Common myeloid progenitor, CD34-positive (primary cell): Measurements from ENCODE around the gene EIF4E2.
"Not testable (repeated sequence)": the region's sequence is repeated elsewhere in the genome, so short reads cannot be mapped to it uniquely, and the experiment has no call there.

Experiments used
- CTCF ChIA-PET: fragments of 350-600 bp; sonication (Branson Sonifier 250); formaldehyde crosslinking; loops from one replicate; lab custom pipeline; 2021; ENCODE audit warnings: antibody characterized with exemption; lab: Charles Lee
- POLR2A ChIA-PET: fragments of 350-600 bp; sonication (Branson Sonifier 250); formaldehyde crosslinking; loops from one replicate; lab custom pipeline; 2021; ENCODE audit warnings: antibody characterized with exemption; lab: Charles Lee
- DNase-seq, 3 donors: peaks; one replicate each; pipeline versions ENCODE4 v3.0.0 to v3.0.0-alpha.2; 2013
- H3K27ac ChIP-seq, 2 experiments: 1 replicate in 1 of 2; 2 replicates in 1 of 2; pipeline ENCODE4 v1.7.0; 2013; ENCODE audit warnings: inconsistent platforms in 2 of 2, low read length in 2 of 2, mild to moderate bottlenecking in 2 of 2, low read depth in 1 of 2, moderate library complexity in 1 of 2; ENCODE audit not compliant: severe bottlenecking in 2 of 2, insufficient read depth in 1 of 2, poor library complexity in 1 of 2
- H3K27me3 ChIP-seq, 5 experiments: replicated peaks in 2 of 5; 1 replicate in 3 of 5; 2 replicates in 2 of 5; pipeline versions ENCODE4 v1.6.1 to v1.7.0; 2013; ENCODE audit warnings: low read length in 4 of 5, mild to moderate bottlenecking in 2 of 5, moderate library complexity in 2 of 5, inconsistent platforms in 1 of 5; ENCODE audit not compliant: insufficient read depth in 5 of 5, control insufficient read depth in 4 of 5
- H3K36me3 ChIP-seq, 4 experiments: 1 replicate in 2 of 4; 2 replicates in 2 of 4; pipeline versions ENCODE4 v1.6.1 to v1.7.0; 2013; ENCODE audit warnings: low read length in 3 of 4, control low read depth in 1 of 4, mild to moderate bottlenecking in 1 of 4; ENCODE audit not compliant: control insufficient read depth in 4 of 4, insufficient read depth in 4 of 4
- H3K4me1 ChIP-seq, 4 experiments: 1 replicate in 3 of 4; 2 replicates in 1 of 4; pipeline versions ENCODE4 v1.6.1 to v1.7.1; 2013; ENCODE audit warnings: low read length in 3 of 4, mild to moderate bottlenecking in 3 of 4, control low read depth in 1 of 4, inconsistent platforms in 1 of 4, moderate library complexity in 1 of 4; ENCODE audit not compliant: control insufficient read depth in 4 of 4, insufficient read depth in 4 of 4; ENCODE audit errors: control extremely low read depth in 1 of 4
- H3K4me3 ChIP-seq, 7 experiments: 1 replicate in 4 of 7; 2 replicates in 3 of 7; pipeline versions ENCODE4 v1.5.1 to v1.7.0; 2013; ENCODE audit warnings: mild to moderate bottlenecking in 7 of 7, low read length in 6 of 7, moderate library complexity in 6 of 7, inconsistent platforms in 2 of 7, low read depth in 2 of 7, control low read depth in 1 of 7; ENCODE audit not compliant: insufficient read depth in 4 of 7, control insufficient read depth in 1 of 7; ENCODE audit errors: extremely low read depth in 1 of 7
- H3K9me3 ChIP-seq, 5 experiments: 1 replicate in 4 of 5; 2 replicates in 1 of 5; pipeline versions ENCODE4 v1.6.1 to v1.7.1; 2013; ENCODE audit warnings: low read length in 4 of 5, mild to moderate bottlenecking in 2 of 5, inconsistent platforms in 1 of 5, low read depth in 1 of 5, moderate library complexity in 1 of 5; ENCODE audit not compliant: control insufficient read depth in 4 of 5, insufficient read depth in 2 of 5; ENCODE audit errors: control extremely low read depth in 1 of 5
- WGBS: methylation state at CpG from one replicate; pipeline ENCODE4 v1.1.5; 2013; ENCODE audit not compliant: insufficient coverage; 5-methylcytosine and 5-hydroxymethylcytosine counted together

Gene EIF4E2

GRCh38 chr2:232563580-232563979, 13.1 kb downstream of the EIF4E2 start:
- CTCF ChIA-PET = interaction anchor here (1.3 to 2.1 kb wide), 2 partner anchors 8 to 10 kb away, joined by 4 to 8 read pairs; no protein-coding TSS in a partner anchor
- POLR2A ChIA-PET = no interaction called here
- Histone ChIP-seq H3K4me1 (no peaks in the 10 kb centered on the region), H3K27ac (no peak overlapping the region), H3K9me3 (no peaks in the 10 kb centered on the region), H3K27me3 (no peaks in the 10 kb centered on the region), H3K4me3 (no peak overlapping the region), H3K36me3 (peaks cover 9 to 82% (median 53%) of the 10 kb centered on the region in 4 experiments)
- 100% methylated on average over 2 of the region's 3 CpGs for WGBS
- DNase-seq = no peak

- no peak overlapping the region for H3K4me3 ChIP-seq
- peaks cover 14 to 88% (median 64%) of the 10 kb centered on the region in 4 experiments for H3K36me3 ChIP-seq
- no peak overlapping the region for H3K27ac ChIP-seq
- POLR2A ChIA-PET = no interaction called here
- CTCF ChIA-PET = interaction anchor here (0.7 to 2.7 kb wide), 4 partner anchors 10 to 38 kb away, joined by 3 to 13 read pairs (median 4); no protein-coding TSS in a partner anchor
- no peaks in the 10 kb centered on the region for H3K4me1 ChIP-seq
- DNase-seq = no peak
- no peaks in the 10 kb centered on the region for H3K9me3 ChIP-seq
- no peaks in the 10 kb centered on the region for H3K27me3 ChIP-seq
These were observed 17.2 kb downstream of the EIF4E2 start for GRCh38 chr2:232567721-232568120.

GRCh38 chr2:232568161-232568560, 17.7 kb downstream of the EIF4E2 start:
- no peaks in the 10 kb centered on the region for H3K9me3 ChIP-seq
- no peak overlapping the region for H3K4me3 ChIP-seq
- CTCF ChIA-PET = interaction anchor here (1.2 to 2.7 kb wide), 3 partner anchors 10 to 37 kb away, joined by 3 to 13 read pairs (median 4); no protein-coding TSS in a partner anchor
- peaks cover 13 to 88% (median 64%) of the 10 kb centered on the region in 4 experiments for H3K36me3 ChIP-seq
- POLR2A ChIA-PET = no interaction called here
- H3K27ac ChIP-seq = no peak overlapping the region
- WGBS = 86% methylated on average over 3 of the region's 5 CpGs
- no peaks in the 10 kb centered on the region for H3K4me1 ChIP-seq
- DNase-seq = peak in 1 of 3 donors; percentile 19
- H3K27me3 ChIP-seq = no peaks in the 10 kb centered on the region

GRCh38 chr2:232569541-232569940, 19.1 kb downstream of the EIF4E2 start:
- Histone ChIP-seq H3K4me3 (no peak overlapping the region), H3K4me1 (no peaks in the 10 kb centered on the region), H3K27me3 (no peaks in the 10 kb centered on the region), H3K36me3 (peaks cover 13 to 89% (median 64%) of the 10 kb centered on the region in 4 experiments), H3K9me3 (no peaks in the 10 kb centered on the region), H3K27ac (no peak overlapping the region)
- POLR2A ChIA-PET = no interaction called here
- 97% methylated on average over 6 of the region's 9 CpGs for WGBS
- no peak for DNase-seq
- CTCF ChIA-PET = interaction anchor here (1.4 to 2.7 kb wide), 2 partner anchors 9 to 16 kb away, joined by 4 to 13 read pairs; no protein-coding TSS in a partner anchor

- H3K27ac ChIP-seq, H3K9me3 ChIP-seq, H3K27me3 ChIP-seq, DNase-seq, H3K4me3 ChIP-seq, H3K4me1 ChIP-seq, POLR2A ChIA-PET: not testable (repeated sequence)
- H3K36me3 ChIP-seq = peaks cover 10 to 88% (median 63%) of the 10 kb centered on the region in 4 experiments
- 100% methylated on average over 4 of the region's 6 CpGs for WGBS
- CTCF ChIA-PET = interaction anchor here (1.0 to 2.7 kb wide), 2 partner anchors 8 to 10 kb away, joined by 3 to 13 read pairs; no protein-coding TSS in a partner anchor
These were observed 20.0 kb downstream of the EIF4E2 start for GRCh38 chr2:232570481-232570880.

- WGBS = 95% methylated on average over 7 of the region's 7 CpGs
- no peak overlapping the region for H3K27ac ChIP-seq
- H3K4me1 ChIP-seq = no peaks in the 10 kb centered on the region
- H3K4me3 ChIP-seq = no peak overlapping the region
- H3K36me3 ChIP-seq = peaks cover 10 to 82% (median 60%) of the 10 kb centered on the region in 4 experiments
- no peak for DNase-seq
- CTCF ChIA-PET = interaction anchor here (1.0 to 1.3 kb wide), 2 partner anchors 8 to 9 kb away, joined by 3 to 4 read pairs; no protein-coding TSS in a partner anchor
- H3K9me3 ChIP-seq = no peaks in the 10 kb centered on the region
- no peaks in the 10 kb centered on the region for H3K27me3 ChIP-seq
- POLR2A ChIA-PET = no interaction called here
These were observed 20.6 kb downstream of the EIF4E2 start for GRCh38 chr2:232571026-232571474.

GRCh38 chr2:232573042-232573441, 22.6 kb downstream of the EIF4E2 start:
- ChIA-PET POLR2A (no interaction called here), CTCF (no interaction called here)
- Histone ChIP-seq H3K9me3 (no peaks in the 10 kb centered on the region), H3K4me1 (no peaks in the 10 kb centered on the region), H3K27ac (no peak overlapping the region), H3K27me3 (no peaks in the 10 kb centered on the region), H3K36me3 (peaks cover 10 to 62% (median 45%) of the 10 kb centered on the region in 4 experiments), H3K4me3 (no peak overlapping the region)
- no peak for DNase-seq
